Suppressor macrophage (primary cell): ENCODE results near the gene GLYAT.
A peak's percentile ranks its signal among the peaks of the same experiment; 100 is the strongest.

Source experiments
- DNase-seq, 4 experiments: peaks; one replicate each; pipeline ENCODE4 v3.0.0-alpha.2; 2020 to 2022

Gene GLYAT

GRCh38 chr11:58676563-58677135, 55.1 kb downstream of the GLYAT start:
- no peak for DNase-seq

- peak; percentile 75 to 90 (median 83) for DNase-seq
These were observed 56.2 kb downstream of the GLYAT start for GRCh38 chr11:58675334-58676155.

GRCh38 chr11:58674609-58675008, 57.1 kb downstream of the GLYAT start:
- no peak for DNase-seq

DNA sequence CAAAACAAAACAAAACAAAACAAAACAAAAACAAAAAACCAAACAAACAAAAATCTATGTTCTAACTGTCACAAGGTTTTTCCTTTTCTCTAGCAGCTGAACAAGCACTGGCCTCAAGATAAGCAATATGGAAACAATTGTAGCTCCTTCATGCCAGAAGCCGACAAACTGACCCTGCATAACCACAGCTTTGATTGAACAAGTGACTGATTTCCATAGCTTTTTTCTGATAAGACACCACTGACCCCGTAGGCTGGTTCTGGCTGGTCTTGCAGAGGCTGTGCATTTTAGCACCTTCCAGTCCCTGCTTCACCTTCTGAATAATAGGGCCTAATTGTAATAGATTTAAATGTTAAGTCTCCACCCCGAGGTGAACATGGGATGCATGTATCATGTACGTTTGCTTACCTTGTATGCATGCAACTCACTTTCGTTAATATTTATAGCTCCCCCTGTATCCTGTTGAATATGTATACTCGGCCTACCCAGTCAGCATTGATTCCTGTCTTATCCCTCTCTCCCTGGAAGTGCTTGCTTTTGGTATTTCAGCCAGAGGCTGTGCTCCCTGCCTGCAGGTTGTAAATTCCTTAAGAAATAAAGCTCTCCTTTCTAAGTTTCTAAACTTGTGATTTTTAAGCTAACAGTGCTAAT, 59.6 kb downstream of the GLYAT start:
- DNase-seq, result no peak

DNA sequence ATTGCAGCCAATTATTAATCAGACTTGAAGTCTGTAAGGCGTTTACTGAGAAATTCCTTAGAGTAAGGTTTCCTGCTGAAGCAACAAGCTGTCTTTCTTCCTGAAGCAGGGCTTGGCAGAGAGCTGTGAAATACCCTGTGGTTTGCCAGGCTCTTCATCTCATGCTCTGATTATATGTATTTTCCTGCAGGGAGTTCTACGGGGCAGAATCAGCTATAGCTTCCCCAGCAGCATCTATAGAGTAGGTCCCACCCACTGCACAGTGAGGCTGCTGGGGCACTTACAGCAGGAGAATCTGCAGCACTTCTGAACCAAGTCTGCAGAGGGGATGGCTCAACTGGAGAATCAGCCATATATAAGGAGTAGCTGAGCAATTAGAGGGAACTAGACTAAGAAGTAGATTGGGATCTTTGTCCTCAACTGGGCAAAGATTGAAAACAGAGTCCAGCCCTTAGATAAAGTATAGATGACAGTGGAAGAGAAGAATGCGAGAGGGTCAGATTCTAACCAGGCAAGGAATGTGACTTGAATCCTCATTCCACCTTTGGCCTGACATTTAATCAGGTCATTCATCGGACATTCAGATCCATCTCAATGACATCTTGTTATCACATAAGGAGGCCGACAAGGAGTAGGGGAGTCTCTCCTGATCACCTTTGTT, 71.7 kb downstream of the GLYAT start:
- no peak for DNase-seq

DNA sequence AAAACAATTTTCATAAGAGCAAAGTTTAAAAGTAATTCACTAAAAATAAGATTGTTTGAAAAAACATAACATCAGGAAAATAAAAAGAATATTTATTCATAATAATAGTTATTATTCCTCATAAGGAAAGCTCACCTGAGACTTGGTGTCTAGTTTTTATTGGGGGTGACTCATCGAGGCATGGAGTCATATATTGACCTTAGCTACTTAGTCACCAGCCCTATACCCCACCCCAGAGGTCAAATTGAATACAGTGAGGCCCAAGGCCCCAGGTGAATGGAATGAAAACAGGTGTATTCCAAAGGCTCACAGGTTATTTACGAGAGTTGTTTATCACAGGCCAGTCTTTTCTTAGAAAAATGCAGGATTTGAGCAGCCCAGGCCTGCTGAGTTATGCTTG, 72.3 kb downstream of the GLYAT start:
- DNase-seq, result no peak
